Stimulated activated CD4-positive, alpha-beta T cell treated with anti-CD3 and anti-CD28 coated beads, Interleukin-4, amount 100 ng/mL, for 48 hours (primary cell): Measurements from ENCODE around the gene OTOF.

Experiments
- DNase-seq, 2 donors: peaks; one replicate each; pipeline ENCODE4 v3.0.0-alpha.2; 2020; ENCODE audit warnings: low read depth in 2 of 2

Gene OTOF

DNA sequence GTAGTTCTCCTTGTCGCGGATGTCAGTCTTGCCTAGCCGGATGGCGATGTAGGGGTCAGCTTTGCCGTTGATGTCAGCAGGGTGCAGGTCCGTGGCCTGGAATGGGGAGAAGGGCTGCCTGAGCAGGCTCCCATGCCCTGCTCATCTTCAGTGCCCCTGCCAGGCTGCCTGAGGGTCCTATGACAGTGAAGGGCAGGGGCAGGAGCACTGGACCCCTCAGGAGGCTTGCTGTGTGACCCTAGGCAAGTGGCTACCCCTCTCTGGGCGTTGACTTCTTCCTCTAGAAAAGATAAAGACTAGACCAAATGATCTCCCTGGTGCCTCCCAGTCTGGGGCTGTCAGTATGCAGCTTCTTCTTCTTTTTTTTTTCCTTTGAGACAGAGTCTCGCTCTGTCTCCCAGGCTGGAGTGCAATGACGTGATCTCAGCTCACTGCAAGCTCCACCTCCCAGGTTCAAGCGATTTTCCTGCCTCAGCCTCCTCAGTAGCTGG, 11.9 kb downstream of the OTOF start:
- DNase-seq, result no peak

DNA sequence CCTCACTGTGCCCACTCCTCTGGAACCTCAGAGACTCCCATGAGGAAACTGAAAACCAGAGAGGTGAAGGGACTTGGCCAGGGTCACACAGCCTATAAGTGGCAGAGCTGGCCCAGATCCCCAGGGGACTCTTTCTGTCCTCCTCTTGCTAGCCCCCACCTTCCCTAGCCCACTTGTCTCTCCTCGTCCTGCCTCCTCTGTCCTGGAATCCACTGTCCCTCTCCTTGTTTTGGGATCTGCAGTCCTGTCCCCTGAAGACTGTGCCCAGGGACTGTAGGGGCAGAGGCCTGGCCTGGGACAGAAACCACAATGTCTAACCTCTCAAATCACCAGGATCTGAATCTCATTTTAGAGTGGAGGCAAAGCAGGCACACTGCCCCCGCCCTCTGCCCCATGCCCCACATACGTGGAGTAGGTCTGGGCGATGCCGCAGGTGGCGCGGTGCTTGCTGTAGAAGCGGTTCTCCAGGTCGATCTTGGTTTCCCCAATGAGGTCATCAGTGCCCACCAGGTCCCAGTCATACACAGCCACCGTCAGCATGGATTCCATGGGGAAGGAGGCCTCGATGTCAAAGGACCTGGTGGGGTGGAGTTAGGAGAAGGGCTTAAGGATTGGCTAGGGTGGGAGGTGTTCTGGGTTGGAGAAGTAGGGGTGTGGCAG, 12.5 kb downstream of the OTOF start:
- no peak for DNase-seq

DNA sequence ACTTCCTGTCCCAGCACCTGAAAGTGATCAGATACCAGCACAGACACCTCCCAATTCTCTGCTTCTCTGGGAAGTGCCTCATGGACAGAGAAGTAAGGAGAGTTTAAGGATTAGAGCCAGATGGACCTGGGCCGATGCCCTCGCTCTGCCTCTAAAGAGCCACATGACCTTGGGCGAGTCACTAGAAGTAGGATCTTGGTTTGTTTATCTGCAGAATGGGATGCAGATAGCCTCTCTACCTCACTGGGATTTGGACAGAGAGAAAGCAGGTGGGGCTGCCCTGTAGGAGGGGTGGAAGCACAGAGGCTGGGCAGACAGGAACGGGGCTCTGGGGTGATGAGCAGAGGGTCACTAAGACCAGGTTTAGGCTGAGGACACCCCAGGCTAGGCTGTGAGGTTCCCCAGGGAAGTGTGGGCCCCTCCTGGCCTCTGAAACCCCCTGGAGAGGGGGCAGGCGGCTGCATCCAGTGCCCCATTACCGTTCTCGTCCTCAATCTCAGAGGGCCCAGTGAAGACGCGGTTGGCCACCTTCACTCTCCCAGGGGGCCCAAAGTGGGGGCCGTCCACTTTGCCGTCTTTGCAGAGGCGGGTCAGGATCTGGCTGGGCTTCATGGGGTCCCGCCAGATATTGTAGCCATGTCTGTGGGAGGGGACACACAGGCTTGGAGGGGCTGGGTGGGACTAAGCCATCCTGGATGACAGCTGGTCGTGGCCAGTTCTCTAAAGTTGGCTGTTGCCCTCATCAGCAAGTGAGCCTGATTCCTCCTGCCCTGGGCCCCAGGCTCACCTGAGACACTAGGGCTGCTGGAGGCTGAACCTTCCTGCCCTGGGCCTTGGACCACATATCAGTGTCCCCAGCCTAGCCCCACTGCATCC, 13.3 kb downstream of the OTOF start:
- no peak for DNase-seq

DNA sequence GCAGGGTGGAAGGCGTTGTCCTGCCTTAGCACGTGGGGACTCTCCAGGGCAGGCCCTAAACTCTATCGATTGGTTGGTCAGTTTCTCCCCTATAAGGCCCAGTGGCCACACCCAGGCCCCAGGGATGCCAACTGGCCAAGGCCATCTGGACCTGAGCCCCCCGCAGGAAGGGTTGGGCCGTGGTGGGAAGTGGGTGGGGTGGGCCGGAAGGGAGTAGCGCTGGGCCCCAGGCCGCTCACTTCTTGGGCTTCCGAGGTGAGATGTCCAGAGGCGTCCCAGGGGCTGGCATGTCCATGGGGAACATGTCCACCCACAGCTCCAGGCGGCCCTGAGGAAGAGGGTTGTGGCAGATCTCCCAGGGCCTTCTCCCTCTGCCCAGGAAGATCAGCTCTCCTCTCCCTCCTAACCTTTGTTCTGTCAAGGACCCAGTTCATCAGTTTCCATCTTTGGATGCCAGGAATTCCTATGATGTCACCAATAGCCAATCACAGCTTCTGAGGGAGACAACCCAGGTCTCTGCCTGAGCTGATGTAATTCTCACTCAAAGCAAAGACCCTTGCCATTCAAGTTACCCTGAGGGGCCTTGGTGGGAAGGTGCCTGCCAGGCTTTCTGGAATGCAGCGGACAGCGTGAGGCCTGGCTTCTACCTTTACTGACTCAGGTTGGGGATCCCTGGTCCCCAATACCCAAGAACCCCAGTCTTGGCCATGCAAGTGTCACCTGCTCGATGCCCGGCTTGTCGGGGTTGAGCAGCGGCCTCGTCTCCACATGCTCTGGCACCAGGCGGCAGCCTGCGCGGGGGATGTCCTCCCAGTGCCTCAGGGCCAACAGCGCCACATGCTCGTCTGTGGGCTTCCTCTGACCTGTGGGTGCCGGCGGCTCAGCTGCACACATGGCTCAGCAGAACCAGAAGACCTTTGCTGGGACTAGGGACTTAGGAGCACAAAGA, 14.4 kb downstream of the OTOF start:
- DNase-seq, result no peak

DNA sequence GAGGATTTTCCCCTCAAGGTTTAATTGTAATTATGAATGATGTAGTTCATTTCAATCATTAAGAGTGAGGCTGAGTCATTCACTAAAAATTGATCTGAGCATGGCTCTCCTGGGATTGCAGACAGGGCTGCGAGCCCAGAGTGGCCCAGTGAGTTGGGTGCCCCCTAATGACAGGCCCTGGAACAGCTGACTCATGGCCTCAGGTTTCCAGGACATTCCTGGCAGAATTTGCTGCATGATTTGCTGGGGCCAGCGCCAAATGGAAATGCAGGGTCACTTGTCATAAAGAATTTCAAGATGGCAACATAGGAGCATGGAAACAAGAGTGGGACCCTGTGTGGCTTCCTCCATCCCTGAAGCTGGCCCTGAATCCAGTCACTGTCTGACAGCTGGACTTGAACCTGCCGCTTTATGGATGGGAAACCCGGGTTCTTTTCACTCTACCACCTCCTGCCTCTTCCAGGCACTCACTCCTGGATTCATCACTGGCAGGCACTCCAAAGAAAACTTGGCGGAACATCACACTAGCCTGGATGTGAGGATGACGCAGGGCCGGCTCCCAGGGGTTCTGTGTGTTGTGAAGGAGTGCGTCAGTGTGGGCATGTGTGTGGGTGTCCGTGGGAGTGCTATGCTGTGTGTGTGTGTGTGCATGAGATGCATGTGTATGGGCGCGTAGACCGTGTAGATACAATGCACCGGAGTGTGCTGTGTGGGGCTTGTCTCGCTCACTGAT, 15.2 kb downstream of the OTOF start:
- no peak for DNase-seq

DNA sequence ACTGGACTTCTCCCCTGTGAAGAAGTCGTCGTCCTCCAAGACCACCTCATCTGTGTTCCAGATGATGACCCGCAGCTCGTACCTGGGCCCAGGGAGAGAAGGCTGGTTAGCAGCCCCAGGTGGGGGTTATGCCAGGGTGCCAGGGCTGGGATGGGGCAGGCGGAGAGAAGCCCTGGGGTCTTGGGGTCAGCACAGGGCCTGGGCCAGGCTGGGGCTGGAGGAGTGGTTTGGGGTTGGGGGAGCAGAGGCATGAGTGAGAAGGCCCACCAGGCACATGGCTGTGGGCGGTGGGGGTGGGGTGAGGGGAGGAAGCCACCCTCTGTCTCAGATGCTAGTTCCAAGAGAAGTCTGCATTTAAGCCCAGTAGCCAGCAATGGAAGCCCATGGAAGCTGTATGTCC, 15.8 kb downstream of the OTOF start:
- no peak for DNase-seq

DNA sequence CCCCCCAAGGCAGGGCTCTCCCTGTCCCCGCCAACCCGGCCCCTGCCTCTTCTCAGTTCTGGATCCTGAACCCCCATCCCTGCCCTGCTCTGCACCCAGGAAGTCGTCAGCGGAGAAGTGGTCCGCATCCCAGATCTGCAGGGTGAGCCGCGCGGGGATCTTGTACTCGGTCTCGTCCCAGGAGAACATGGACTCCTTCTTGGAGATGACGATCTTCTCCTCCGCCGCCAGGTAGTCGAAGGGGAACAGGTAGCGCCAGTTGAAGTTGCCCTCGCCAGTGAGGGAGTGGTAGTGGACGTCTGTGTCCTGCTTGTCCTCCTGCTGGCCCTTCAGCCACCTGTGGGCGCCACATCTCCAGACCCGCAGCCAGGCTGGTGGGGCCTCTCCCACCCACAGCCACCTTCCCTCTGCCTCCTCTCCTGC, 16.3 kb downstream of the OTOF start:
- no peak for DNase-seq

DNA sequence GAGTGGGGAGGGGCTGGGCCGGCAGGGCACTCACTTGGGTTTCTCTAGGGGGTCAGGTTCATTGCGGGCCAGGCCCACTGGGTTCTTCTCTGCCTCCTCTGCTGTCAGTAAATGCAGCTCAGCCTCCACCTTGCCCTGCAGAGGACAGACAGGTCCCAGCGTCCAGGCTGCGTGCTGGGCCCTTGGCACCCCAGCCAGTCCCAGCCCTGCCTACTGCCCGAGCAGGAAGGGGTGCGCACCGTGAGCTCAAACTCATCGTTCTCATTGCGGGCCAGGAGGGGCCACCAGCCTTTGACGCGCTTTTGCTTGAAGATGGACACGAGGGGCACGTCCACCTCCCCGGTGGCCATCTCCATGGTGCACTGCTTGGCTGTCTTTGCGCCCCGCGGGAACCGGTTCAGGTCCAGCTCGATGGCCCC, 17.3 kb downstream of the OTOF start:
- no peak for DNase-seq

DNA sequence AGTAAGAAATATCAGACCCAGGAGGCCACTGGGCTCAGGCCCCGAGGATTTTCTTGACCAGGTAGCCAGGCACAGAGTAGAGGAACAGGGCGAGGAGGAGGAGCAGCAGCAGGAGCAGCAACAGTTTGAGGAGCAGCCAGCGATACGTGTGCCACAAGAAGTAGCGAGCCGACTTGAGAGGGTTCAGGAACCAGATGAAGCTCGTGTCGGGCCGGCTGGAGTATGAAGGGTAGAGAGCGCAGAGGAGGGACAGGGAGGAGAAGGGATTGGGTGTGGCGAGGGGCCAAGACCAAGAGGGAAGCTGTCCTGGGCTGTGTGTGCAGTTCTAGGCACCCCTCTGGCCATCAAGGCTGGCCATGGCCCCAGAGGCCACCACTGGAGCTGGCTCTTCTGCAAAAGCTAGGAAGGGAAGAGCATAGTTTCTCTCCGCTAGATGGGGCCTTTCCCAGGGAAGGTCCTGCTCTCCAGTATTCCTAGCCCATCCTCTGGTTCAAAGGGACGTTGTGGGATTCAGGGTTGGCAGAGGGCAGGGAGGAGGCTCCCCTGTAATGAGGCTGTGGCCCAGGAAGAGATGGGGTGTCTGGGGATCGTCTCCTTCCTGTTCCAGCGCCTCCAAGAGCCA, 17.8 kb downstream of the OTOF start:
- no peak for DNase-seq

DNA sequence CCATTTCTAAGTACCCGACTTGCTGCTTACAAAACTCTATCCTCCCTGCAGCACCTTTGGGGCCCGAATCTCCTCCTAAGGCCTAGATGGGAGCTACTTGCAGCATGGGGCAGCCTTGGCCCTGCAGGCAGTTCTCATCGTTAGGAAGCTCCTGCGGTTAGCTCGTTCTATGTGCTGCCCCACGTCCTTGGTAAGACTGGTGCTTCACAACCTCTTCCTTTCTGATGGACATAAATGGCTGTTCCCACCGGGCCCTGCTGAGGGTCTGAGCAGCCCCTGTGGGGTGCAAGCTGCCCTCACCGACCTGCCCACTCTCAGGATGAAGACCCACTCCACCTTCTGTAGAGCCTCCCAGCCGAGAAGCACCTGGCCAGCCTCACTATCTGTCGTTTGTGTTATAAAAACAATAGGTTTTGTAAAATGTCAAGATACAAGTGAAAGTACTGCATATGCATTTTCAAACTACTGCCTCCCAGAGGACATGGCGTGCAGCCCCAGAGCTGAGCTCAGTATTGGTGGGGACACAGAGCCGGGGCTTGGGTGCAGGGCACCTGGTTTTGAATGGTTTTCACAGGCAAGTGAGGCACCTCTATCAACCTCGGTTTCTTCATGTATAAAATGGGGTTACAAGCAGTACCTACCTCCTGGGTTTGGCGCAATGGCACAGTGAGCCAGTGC, 19.4 kb downstream of the OTOF start:
- no peak for DNase-seq

DNA sequence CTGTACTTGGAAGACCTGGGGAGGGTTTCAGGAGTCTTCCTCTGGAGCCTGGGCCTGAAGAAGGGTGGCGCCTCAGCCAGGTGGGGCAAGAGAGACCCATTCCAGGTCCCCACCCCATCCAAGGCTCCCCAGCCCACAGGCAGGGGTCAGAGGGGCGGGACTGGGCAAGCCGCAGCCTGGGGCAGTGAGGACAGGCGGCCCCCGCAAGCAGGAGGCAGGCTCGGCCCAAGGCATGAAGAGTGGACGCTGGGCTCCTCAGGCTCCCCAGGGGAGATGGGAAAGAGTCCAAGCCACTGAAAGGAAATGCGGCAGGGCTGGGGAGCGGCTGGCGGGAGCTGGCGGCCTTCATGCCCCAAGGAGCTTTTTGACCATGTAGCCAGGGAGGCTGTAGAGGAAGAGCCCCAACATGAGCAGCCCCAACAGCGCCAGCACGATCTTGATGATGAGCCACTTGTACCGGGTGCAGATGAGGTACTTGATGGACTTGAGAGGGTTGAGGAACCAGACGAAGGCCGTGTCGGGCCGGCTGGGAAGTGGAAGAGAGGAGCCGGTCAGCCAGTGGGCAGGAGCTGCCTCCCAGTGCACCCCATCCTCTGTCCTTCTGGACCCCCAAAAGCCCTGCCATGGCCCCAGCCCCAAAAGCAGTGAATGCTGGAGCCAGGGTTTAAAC, 20.1 kb downstream of the OTOF start:
- no peak for DNase-seq

DNA sequence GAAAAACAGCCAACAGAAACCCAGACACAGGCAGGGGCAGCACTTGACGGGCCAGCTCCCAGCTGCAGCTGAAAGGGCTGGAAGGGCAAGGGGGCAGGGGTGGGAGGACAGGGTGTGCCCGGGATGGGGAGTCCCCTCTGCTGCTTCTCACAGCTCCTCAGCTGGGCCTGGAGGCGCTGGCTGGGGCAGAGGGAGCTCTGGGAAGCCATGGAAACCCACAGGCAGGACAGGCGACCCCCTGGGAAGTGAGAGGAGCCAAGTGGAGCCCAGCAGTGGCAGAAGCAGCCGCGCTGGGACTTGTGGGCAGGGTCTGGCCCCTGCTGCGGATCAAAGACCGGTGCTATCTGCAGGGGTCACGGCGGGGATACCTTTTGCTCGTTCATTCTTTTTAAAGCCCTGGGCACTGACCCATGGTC, 20.7 kb downstream of the OTOF start:
- no peak for DNase-seq

DNA sequence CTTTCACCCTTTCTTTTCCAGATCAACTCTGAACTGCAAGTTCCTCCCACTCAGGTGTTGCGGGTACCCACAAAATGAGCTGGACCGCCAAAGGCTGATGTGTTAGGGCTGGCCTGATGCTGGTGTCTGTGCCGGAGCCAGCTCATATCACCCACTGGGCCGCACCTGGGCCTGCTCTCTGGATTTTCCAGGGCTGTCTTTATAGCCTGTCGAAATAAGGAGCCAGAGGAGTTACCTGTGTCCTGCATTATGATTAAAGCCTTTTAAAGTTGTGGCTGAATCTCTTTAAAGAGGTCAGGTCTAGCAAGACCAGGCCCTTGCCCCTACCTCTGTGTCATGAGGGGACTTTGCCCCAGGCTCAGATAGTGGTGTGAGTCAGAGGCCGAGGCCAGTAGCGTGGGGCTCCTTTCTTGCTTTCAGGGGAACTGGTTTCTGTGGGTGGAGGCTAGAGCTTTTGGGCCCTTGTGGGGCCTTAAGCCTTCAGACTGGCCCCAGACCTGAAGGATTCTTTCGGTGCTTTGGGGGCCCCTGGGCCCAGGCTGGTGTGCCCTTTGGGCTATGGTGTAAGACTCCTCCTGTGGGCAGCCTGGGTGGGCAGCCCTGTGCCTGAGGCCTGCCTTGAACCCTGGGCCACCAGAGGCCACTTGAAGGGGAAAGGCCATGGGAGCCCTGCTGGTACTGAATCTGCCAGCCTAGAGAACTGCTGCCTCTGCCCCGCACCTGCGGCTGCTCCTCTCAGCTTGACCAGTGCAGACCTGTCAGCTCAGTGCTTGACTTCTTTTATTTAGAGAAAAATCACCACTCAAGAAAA, 21.3 kb downstream of the OTOF start:
- DNase-seq, result no peak

DNA sequence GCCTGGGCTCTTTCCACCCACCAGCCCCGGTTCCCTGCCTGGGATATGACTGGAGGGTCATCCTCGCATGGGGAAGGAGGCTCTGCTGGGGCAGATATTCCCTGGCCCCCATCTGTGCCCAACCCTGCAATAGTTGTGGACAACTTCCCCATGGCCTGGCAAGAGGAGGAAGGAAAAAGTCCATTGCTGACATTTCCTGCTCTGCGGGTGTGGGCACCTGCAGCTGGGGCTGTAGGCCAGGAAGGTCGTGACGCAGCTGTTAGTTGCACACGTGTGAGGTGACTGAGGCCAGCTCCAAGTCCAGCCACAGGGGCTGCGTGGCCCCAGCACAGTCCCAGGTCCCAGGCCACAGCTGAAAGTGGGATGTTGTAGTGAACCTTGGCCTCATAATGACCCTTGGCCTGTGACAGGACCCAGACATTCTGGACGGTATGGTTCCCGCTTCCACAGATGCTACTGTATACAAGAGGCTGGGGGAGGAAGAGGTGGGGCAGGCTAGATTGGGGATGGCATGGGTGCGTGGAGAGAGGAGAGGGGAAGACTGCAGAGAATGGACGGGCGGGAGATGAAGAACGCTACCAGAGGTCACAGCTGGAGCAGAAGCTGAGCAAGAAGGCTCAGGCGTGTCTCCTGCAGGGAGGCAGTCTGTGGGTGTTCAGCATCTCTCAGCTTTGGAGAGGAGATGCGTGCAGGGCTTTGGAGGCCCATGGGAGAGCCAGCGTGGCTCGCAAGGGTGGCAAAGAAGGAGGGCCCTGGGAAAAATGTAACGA, 22.1 kb downstream of the OTOF start:
- no peak for DNase-seq

DNA sequence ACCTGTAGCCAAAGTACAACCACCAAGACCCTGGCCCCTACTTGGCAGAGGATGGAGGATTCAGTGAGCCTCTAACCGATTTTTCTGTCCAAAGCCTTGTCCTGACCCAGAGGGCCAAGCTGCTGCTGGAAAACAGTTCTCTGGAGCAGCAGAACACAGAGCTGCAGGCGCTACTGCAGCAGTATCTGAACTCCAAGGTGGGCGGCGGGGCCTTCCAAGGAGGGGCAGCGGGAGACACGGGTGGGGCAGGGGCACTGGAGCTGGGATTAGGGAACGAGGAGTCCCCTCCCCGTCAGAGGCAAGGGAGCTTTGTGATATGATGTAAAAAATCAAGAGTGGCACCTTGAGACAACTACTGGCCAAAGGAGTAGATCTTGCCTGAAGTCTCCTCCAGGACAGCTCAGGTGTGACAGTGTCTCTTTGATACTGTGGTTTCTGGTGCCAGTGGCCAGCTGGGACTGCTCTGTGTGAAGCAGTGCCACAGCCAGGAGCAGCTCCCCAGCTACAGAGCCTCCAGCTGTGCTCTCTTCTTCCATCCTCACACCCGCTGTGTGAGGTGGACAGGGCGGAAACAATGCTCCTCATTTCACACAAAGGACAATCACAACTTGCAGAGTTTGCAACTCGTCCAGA, 22.8 kb downstream of the OTOF start:
- DNase-seq, result no peak

DNA sequence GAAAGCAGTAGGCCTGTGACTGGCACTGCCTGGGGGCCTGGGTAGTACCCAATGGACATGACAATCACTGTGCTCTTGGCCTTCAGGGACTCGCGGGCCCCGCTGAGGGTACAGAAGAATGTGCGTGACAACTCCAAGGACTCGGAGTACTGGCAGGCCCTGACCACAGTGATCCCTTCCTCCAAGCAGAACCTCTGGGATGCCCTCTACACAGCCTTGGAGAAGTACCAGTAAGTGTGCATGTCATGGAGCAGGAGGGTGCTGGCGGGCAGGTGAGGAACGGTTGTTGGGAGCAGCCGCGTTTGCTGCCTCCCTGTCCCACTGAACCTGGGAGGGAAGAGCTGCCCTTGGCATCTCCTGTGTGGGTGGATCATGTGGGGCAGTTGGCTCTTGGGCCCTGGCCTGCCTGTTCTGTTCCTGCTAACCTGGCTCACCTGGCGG, 23.3 kb downstream of the OTOF start:
- no peak for DNase-seq
